Fibroblast of lung (primary cell): ENCODE data around the gene PRKX.

Source experiments
- CTCF ChIP-seq, 2 donors: IDR thresholded peaks in 1 of 2; conservative IDR thresholded peaks in 1 of 2; 1 replicate in 1 of 2; 2 replicates in 1 of 2; pipeline ENCODE4 v1.5.1; 2011 to 2012; ENCODE audit warnings: low read length in 2 of 2, control low read depth in 1 of 2, inconsistent platforms in 1 of 2, low read depth in 1 of 2, mild to moderate bottlenecking in 1 of 2
- EZH2 ChIP-seq: IDR thresholded peaks from 2 replicates; pipeline ENCODE4 v1.5.1; 2012; ENCODE audit warnings: low read length, control low read depth, mild to moderate bottlenecking; ENCODE audit errors: missing control alignments

GRCh38 chrX:3690140-3690539 is 23.3 kb downstream of the PRKX start:
- TF ChIP-seq CTCF (conservative IDR thresholded peaks at IDR 0.05 in 1 of 2, IDR thresholded peaks at IDR 0.05 in 1 of 2; ENCODE audit: low read depth in 1 of 2, low read length in 2 of 2) (no peak), EZH2 (no peak)
